Osteocyte (in vitro differentiated cells): Measurements from ENCODE around the gene TECR. TPM values are rescaled to one million over a fixed set of nuclear protein-coding genes. Genes with fewer than 3 reads are reported as not detected.

Experiments
- DNase-seq: peaks from one replicate; pipeline ENCODE4 v3.0.0; 2021; ENCODE audit warnings: mixed read lengths; ENCODE audit not compliant: unreplicated experiment; ENCODE audit errors: extremely low spot score
- H3K27ac Mint-ChIP-seq: one replicate; pipeline ENCODE4 v1.8.0; 2021; ENCODE audit warnings: mild to moderate bottlenecking, mixed read lengths; ENCODE audit not compliant: unreplicated experiment
- H3K27me3 Mint-ChIP-seq: one replicate; pipeline ENCODE4 v1.8.0; 2021; ENCODE audit warnings: mixed read lengths; ENCODE audit not compliant: unreplicated experiment
- H3K36me3 Mint-ChIP-seq: one replicate; pipeline ENCODE4 v1.8.0; 2021; ENCODE audit warnings: mixed read lengths; ENCODE audit not compliant: unreplicated experiment
- H3K4me1 Mint-ChIP-seq: one replicate; pipeline ENCODE4 v1.8.0; 2021; ENCODE audit warnings: mixed read lengths; ENCODE audit not compliant: unreplicated experiment
- H3K4me3 Mint-ChIP-seq: one replicate; pipeline ENCODE4 v1.8.0; 2021; ENCODE audit warnings: mild to moderate bottlenecking, moderate library complexity, mixed read lengths; ENCODE audit not compliant: unreplicated experiment
- H3K9me3 Mint-ChIP-seq: one replicate; pipeline ENCODE4 v1.8.0; 2021; ENCODE audit warnings: mixed read lengths; ENCODE audit not compliant: unreplicated experiment
- long read RNA-seq: library from polyadenylated mRNA; unstranded; transcript quantifications from one replicate; pipeline ENCODE4 v2.0.0, GENCODE V29; 2021
- total RNA-seq: library from RNA; stranded (reverse); gene quantifications from 2 replicates; pipeline ENCODE4 v1.2.1, GENCODE V29; 2021
- TF ChIP-seq, protein P1 (sequence below): fragments of 200-600 bp; sonication (generic); IDR thresholded peaks from 2 replicates; pipeline ENCODE4 v1.5.0; 2021; ENCODE audit warnings: antibody characterized with exemption, mild to moderate bottlenecking, moderate library complexity

The TECR gene, protein sequence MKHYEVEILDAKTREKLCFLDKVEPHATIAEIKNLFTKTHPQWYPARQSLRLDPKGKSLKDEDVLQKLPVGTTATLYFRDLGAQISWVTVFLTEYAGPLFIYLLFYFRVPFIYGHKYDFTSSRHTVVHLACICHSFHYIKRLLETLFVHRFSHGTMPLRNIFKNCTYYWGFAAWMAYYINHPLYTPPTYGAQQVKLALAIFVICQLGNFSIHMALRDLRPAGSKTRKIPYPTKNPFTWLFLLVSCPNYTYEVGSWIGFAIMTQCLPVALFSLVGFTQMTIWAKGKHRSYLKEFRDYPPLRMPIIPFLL
- total RNA-seq: 136 and 139 TPM in 2 replicates
- long read RNA-seq, transcript TECR-201 (13 exons, 1,171 nt): major isoform, 50 of 59 reads
- long read RNA-seq, partial matches to known transcripts: 0 of 59 reads
- long read RNA-seq, other reads (novel, unspliced or antisense): 5 of 59 reads

DNA sequence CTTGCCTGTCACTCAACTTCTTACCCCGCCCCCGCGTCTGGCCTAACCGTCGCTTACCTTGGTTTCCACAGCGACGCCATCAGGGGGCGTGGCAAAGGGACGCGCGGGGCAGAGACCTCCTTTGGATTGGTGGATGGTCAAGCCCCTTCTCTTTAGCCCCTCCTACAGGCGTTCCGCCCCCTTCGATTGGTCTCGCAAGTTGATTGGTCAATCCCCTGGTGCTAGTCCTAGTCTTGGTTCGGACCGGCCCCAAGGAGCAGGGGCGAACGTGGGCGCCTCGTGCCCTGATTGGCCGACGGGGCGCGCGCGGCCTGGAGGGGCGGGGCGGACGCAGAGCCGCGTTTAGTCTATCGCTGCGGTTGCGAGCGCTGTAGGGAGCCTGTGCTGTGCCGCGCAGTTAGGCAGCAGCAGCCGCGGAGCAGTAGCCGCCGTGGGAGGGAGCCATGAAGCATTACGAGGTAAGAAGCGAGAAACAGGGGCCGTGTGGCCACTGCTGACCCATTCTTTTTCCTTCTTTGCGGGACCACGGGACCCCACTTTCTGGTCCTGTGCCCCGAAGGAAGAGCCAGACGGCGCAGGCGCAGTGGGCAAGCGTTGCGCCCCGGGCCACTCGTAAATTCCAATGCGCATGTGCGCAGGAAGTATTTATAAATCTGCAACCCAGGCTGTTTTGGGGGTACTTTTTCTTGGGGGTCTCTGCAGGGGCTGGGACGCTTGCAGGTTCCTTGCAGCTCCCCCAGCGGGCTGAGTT lies at the start of gene TECR:
TECR (plus strand) TSS at position 341 of the 751 bp plus-strand sequence; CDS start at position 444, 103 bp downstream.
- Mint-ChIP-seq H3K9me3 (no peaks in the 10 kb centered on the region), H3K4me3 (peak within 1 kb of the TSS; percentile 98), H3K27ac (peak within 1 kb of the TSS; percentile 96), H3K36me3 (no peaks in the 10 kb centered on the region), H3K27me3 (no peaks in the 10 kb centered on the region), H3K4me1 (peaks cover 25% of the 10 kb centered on the region)
- TF ChIP-seq, protein P1, sequence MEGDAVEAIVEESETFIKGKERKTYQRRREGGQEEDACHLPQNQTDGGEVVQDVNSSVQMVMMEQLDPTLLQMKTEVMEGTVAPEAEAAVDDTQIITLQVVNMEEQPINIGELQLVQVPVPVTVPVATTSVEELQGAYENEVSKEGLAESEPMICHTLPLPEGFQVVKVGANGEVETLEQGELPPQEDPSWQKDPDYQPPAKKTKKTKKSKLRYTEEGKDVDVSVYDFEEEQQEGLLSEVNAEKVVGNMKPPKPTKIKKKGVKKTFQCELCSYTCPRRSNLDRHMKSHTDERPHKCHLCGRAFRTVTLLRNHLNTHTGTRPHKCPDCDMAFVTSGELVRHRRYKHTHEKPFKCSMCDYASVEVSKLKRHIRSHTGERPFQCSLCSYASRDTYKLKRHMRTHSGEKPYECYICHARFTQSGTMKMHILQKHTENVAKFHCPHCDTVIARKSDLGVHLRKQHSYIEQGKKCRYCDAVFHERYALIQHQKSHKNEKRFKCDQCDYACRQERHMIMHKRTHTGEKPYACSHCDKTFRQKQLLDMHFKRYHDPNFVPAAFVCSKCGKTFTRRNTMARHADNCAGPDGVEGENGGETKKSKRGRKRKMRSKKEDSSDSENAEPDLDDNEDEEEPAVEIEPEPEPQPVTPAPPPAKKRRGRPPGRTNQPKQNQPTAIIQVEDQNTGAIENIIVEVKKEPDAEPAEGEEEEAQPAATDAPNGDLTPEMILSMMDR: no peak
- DNase-seq: peak; percentile 100

DNA sequence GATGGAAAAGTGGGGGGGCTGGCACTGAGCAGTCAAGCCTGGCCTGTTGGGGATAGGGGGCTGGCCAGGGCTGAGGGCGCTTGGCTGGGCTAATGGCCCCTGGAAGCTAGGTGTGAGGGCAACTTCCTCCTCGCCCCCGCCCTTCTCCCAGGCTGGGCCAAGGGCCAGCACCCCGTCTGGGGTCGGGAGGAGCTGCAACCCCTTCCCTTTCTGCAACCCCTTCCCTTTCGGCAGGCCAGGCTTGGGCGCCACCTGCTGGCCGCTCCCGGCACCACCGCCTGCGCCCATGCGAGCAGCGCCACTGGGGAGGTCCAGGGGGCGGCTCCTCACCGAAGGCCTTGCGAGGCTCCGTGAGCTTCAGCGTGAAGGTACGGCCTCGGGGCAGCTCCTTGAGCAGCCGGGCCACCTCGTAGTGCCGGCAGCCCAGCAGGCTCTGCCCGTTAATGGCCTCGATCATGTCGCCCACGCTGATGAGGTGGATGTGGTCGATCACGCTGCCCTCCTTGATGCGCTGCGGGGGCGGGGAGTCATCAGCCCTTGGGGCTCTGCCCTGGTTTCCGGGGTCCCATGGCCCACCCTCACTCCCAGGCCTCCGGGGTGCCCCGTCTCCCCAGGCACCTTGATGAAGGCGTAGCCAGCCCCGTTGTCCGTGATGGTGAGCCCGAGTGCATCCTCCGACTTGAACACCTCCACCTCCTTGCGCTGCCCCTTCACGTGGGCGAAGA lies 49.3 kb upstream of the TECR start:
- no peak overlapping the region for H3K27ac Mint-ChIP-seq
- TF ChIP-seq, protein P1: peak; percentile 86
- peaks cover 9% of the 10 kb centered on the region for H3K36me3 Mint-ChIP-seq
- H3K4me3 Mint-ChIP-seq: no peak overlapping the region
- H3K27me3 Mint-ChIP-seq: no peaks in the 10 kb centered on the region
- no peaks in the 10 kb centered on the region for H3K9me3 Mint-ChIP-seq
- peak; percentile 91 for DNase-seq
- H3K4me1 Mint-ChIP-seq: peaks cover 26% of the 10 kb centered on the region

DNA sequence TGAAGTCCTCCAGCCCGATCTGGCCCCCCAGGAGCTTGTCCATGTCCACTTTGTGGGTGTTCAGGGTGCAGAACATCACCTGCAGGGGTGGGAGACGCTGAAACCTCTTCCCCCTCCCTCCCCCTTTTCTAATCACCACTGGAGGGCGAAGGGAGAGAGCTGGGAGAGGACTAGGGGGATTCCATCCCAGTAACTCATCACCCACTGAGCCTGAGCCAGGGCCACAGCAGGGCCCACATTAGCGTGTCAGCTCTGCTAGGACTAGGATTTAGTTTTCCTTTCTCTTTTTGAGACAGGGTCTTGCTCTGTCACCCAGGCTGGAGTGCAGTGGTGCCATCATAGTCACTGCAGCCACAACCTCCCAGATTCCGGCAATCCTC lies 48.7 kb upstream of the TECR start:
- DNase-seq: no peak
- peaks cover 22% of the 10 kb centered on the region for H3K4me1 Mint-ChIP-seq
- TF ChIP-seq, protein P1: no peak
- H3K27me3 Mint-ChIP-seq: no peaks in the 10 kb centered on the region
- no peaks in the 10 kb centered on the region for H3K9me3 Mint-ChIP-seq
- H3K27ac Mint-ChIP-seq: no peak overlapping the region
- H3K4me3 Mint-ChIP-seq: no peak overlapping the region
- peaks cover 9% of the 10 kb centered on the region for H3K36me3 Mint-ChIP-seq

DNA sequence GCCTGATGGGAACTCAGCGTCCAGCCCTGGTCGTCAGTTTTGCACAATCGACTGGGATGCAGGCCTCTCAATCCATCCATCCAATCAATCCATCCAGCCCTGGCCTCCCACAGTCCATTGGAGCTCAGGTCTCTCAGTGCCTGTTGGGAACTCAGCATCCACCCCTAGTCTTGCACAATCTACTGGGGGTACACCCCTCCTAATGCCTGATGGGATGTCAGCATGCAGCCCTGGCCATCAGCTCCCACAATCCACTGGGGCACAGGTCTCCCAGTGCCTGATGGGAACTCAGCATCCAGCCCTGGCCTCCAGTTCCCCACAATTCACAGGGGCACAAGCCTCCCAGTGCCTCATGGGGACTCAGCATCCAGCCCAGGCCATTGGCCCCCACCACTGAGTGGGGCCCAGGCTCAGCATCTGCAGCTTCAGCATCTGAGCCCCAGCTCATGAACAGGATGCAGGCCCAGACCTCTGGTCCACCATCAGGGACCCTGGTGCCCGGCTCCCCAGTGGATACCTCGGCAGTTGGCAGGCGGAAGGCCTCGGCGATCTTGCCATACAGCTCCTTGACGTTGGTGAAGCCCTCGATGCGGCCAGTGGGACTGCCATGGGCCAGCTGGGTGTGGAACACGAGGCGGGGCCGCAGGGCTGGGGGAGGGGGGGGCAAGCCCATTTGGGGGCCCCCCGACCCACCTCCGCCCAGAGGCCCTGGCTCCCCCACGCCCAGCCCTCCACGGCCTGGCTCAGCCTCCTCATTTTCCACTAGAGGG lies 47.0 kb upstream of the TECR start:
- Mint-ChIP-seq H3K27ac (no peak overlapping the region), H3K4me3 (no peak overlapping the region), H3K9me3 (no peaks in the 10 kb centered on the region), H3K4me1 (peaks cover 6% of the 10 kb centered on the region), H3K36me3 (peaks cover 19% of the 10 kb centered on the region), H3K27me3 (no peaks in the 10 kb centered on the region)
- TF ChIP-seq, protein P1: no peak
- DNase-seq: no peak
